ENCODE data around the gene CABP4. TPM values are rescaled to one million over a fixed set of nuclear protein-coding genes. Genes with fewer than 3 reads are reported as not detected.

CABP4 gene
- total RNA-seq, 1 donor from 2014 or later = 4.0 TPM

GRCh38 chr11:67436459-67437081, 18.6 kb upstream of the CABP4 start:
- H3K27me3 ChIP-seq (ENCODE audit: low read depth) = no peaks in the 10 kb centered on the region
- H3K9me3 ChIP-seq = no peaks in the 10 kb centered on the region
- H3K36me3 ChIP-seq = peaks cover 89% of the 10 kb centered on the region
- TF ChIP-seq, protein P1, sequence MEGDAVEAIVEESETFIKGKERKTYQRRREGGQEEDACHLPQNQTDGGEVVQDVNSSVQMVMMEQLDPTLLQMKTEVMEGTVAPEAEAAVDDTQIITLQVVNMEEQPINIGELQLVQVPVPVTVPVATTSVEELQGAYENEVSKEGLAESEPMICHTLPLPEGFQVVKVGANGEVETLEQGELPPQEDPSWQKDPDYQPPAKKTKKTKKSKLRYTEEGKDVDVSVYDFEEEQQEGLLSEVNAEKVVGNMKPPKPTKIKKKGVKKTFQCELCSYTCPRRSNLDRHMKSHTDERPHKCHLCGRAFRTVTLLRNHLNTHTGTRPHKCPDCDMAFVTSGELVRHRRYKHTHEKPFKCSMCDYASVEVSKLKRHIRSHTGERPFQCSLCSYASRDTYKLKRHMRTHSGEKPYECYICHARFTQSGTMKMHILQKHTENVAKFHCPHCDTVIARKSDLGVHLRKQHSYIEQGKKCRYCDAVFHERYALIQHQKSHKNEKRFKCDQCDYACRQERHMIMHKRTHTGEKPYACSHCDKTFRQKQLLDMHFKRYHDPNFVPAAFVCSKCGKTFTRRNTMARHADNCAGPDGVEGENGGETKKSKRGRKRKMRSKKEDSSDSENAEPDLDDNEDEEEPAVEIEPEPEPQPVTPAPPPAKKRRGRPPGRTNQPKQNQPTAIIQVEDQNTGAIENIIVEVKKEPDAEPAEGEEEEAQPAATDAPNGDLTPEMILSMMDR (IDR thresholded peaks at IDR 0.05) = no peak
- H3K27ac ChIP-seq = peak overlapping the region; percentile 58
- ATAC-seq = peak in 1 of 2 donors; percentile 10
- intact Hi-C loops (cut with DNase I) = no loop called here
- H3K4me3 ChIP-seq = peak overlapping the region; percentile 50
- DNase-seq = no peak
- peaks cover 23% of the 10 kb centered on the region for H3K4me1 ChIP-seq

DNA sequence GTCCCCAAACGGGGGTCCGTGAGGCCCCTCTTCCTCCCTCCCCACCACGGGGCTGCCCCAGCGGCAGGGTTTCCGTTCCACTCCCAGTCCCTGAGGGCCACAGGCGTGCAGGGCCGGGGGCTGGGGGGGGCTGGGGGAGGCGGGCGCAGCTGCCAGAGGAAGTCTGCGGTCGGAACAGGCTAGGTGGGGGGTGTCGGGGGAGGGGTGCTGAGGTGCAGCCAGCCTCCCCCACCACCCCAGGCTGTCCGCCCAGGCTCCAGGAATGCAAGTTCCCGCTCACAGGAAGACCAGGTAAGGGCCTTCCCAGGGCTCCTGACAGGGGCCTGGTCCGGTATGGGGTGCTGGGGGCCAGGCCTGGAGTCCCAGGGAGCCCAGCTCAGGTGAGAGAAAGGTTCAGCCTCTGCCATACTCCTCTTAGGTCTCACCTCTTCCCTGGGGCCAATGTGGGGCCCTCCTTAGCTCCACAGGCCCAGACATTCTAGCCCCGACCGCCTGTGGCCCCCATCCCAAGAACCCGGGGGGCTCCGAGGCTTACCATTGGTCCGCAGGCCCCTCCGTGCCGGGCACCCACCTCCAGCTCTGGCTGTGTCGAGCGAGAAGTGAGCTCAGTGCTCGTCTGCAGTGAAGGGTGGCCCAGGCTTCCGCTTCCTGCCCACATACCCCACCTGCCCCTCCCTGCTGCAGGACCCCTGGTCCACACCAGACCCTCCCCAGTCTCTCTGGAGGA, 17.9 kb upstream of the CABP4 start, which contains the start of gene PTPRCAP:
Gene PTPRCAP (minus strand): TSS at position 601 of the 727 bp plus-strand sequence. CDS start 63 bp downstream, at position 538.
- intact Hi-C loops (cut with DNase I) = no loop called here
- Histone ChIP-seq H3K4me1 (peaks cover 30% of the 10 kb centered on the region), H3K27ac (peak within 1 kb of the TSS; percentile 58), H3K9me3 (no peaks in the 10 kb centered on the region), H3K4me3 (peak within 1 kb of the TSS; percentile 50), H3K27me3 (ENCODE audit: low read depth) (no peaks in the 10 kb centered on the region), H3K36me3 (peaks cover 89% of the 10 kb centered on the region)
- DNase-seq = no peak
- ATAC-seq = peak; percentile 23 to 53
- TF ChIP-seq, protein P1 (IDR thresholded peaks at IDR 0.05) = no peak

- no peak for ATAC-seq
- no peak for DNase-seq
- TF ChIP-seq, protein P1 (IDR thresholded peaks at IDR 0.05) = no peak
- H3K9me3 ChIP-seq = no peaks in the 10 kb centered on the region
- H3K36me3 ChIP-seq = peaks cover 85% of the 10 kb centered on the region
- intact Hi-C loops (cut with DNase I) = no loop called here
- H3K4me1 ChIP-seq = peaks cover 35% of the 10 kb centered on the region
- peak overlapping the region; percentile 50 for H3K4me3 ChIP-seq
- no peaks in the 10 kb centered on the region for H3K27me3 ChIP-seq (ENCODE audit: low read depth)
- peak overlapping the region; percentile 58 for H3K27ac ChIP-seq
These were observed 17.4 kb upstream of the CABP4 start for GRCh38 chr11:67437809-67438157.

DNA sequence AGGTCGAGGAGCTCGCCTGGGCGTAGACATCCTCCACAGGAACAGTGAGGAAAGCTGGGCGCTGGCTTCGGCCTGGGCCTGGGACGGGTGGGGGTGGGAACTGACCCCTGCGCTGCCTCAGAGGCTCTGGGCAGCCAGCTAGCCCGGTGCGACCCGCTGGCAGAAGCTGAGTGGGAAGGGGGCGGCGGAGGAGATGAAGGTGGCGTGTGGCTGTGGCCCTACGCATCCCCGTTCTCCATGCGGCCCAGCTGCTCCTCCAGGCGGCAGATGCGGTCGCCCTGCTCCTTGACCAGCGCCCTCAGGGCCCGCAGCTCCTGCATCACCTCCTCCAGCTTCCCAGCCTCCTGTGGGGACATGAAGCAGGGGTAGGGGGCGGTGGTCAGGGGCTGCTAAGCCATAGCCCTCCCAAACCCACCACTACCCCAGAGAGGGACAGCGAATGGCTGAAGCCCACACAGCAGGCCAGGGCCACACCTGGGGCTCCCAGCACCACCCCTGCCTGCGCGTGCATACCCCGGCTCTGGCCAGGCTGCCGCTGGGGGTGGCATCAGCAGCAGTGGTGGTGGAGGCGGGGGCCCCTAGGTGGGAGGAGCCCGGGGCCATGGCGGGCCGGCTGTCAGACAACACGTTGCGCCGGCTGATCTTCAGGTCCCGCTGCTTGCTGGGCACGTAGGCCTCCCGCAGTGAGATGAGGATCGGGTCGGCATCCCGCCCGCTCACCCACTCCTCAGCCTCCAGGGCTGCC, 16.8 kb upstream of the CABP4 start:
- peak overlapping the region; percentile 50 for H3K4me3 ChIP-seq
- DNase-seq = no peak
- H3K9me3 ChIP-seq = no peaks in the 10 kb centered on the region
- H3K36me3 ChIP-seq = peaks cover 80% of the 10 kb centered on the region
- TF ChIP-seq, protein P1 (IDR thresholded peaks at IDR 0.05) = no peak
- peak overlapping the region; percentile 18 for H3K27ac ChIP-seq
- intact Hi-C loops (cut with DNase I) = no loop called here
- ATAC-seq = peak in 1 of 2 donors; percentile 4
- H3K4me1 ChIP-seq = peaks cover 37% of the 10 kb centered on the region
- H3K27me3 ChIP-seq (ENCODE audit: low read depth) = no peaks in the 10 kb centered on the region

DNA sequence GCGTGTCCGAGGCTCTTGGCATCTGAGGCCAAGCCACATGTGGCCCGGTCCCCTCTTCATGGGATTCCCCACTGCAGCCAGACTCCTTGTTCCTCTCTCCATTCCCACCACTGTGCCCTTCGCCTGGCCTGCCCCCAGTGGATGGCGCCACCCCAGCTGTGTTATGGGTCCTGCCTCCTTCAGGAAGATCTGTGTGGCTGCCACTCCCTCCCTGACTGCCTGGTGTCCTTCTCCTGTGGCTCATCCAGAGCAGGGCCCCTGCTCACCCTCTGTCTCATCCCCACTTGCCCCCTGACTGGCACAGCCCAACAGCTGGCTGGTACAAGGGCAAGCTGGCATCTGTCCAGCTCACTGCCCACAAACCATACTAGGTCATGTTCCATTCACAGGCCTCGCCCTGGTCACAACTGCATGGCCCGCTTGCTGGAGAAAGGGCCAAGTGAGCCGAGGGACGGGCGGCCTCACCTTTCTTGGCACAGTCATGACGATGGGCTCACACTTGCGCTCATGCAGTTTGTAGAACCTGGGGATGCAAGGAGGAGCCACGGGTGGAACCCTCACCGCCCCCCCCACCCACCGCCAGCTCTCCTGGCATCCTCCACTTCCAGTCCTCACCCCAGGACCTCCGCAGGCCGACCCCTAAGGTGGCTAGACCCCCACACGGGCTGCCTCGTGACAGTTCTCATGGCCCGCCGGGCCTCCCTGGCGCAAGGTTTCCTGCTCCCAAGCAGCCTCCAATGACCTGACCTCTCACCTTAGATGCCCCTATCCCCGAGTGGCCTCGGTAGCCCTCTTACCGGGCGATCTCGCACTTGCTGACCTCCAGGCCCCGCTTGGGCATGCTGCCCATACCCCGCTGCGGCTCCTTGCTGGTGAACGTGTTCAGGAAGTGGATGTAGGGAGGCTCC, 15.6 kb upstream of the CABP4 start:
- TF ChIP-seq, protein P1 (IDR thresholded peaks at IDR 0.05) = no peak
- no peak overlapping the region for H3K4me3 ChIP-seq
- H3K4me1 ChIP-seq = peaks cover 42% of the 10 kb centered on the region
- H3K27ac ChIP-seq = peak overlapping the region; percentile 53
- peaks cover 69% of the 10 kb centered on the region for H3K36me3 ChIP-seq
- intact Hi-C loops (cut with DNase I) = no loop called here
- ATAC-seq (no peak), DNase-seq (no peak)
- H3K27me3 ChIP-seq (ENCODE audit: low read depth) = no peaks in the 10 kb centered on the region
- H3K9me3 ChIP-seq = no peaks in the 10 kb centered on the region
